Measurements from ENCODE around the gene SLC28A2.
"Not testable (repeated sequence)": the region's sequence is repeated elsewhere in the genome, so short reads cannot be mapped to it uniquely, and the experiment has no call there.

Gene SLC28A2

DNA sequence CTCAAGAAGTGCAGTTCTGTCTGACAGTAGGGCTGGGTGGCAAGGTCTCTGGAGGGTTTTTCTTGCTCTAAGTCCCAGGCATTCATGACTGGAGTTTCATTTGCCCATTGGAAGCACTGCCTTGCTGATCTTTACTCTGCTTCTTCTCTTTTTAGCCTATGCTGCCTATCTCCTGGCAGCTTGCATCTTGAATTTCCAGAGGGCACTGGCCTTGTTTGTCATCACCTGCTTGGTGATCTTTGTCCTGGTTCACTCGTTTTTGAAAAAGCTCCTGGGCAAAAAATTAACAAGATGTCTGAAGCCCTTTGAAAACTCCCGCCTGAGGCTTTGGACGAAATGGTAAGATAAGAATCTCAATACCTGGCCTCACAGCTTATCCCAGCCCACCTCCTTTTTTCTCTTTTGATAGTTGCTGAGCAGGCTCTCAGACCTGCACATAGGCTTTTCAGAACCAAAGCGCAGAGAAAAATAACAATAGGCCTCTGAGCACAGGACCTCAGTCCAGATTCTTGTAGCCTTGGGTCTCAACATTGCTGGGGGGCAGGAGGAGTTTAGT lies 10.9 kb downstream of the SLC28A2 start:
- in situ Hi-C loops (cut with HindIII; ENCODE audit: low sequenced_read_pairs), result loop anchor here (10.0 kb wide), 1 partner anchor 58 kb away; no protein-coding TSS in a partner anchor

DNA sequence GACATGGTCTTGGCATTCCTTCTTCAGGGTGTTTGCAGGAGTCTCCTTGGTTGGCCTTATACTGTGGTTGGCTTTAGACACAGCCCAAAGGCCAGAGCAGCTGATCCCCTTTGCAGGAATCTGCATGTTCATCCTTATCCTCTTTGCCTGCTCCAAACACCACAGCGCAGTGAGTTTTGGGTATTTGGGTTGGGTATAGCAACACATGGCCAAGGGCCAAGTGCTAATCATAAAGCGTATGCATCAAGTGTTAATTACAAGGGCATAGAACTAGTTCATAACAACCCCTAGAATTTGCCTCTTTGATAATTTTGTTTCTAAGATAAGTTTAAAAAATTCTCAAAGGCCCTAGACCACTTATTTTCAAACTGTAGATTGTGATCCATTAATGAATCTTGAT lies 11.8 kb downstream of the SLC28A2 start:
- in situ Hi-C loops (cut with HindIII; ENCODE audit: low sequenced_read_pairs), result loop anchor here (10.0 kb wide), 1 partner anchor 59 kb away; no protein-coding TSS in a partner anchor

DNA sequence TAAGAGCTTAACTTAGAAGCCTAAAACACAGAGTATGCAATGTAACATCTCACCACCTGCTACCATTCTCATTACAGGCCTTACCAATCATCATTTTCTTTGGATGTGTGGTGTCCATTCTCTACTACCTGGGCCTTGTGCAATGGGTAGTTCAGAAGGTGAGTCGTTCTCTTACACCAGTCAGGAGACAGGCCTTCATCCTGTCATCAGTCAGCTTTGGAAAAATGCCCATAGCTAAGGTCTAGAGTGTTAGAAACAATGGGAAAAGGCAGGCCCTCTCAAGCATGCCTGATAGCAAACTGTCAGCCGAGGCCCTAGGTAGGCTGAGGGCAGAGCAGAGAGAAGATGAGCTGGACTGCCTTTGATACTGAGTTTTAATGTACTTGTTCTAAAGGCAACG lies 13.5 kb downstream of the SLC28A2 start:
- in situ Hi-C loops (cut with HindIII; ENCODE audit: low sequenced_read_pairs), result loop anchor here (10.0 kb wide), 1 partner anchor 61 kb away; no protein-coding TSS in a partner anchor

- in situ Hi-C loops (cut with HindIII; ENCODE audit: low sequenced_read_pairs), result loop anchor here (10.0 kb wide), 1 partner anchor 63 kb away; no protein-coding TSS in a partner anchor
Measured at GRCh38 chr15:45268135-45268534, 16.1 kb downstream of the SLC28A2 start.

DNA sequence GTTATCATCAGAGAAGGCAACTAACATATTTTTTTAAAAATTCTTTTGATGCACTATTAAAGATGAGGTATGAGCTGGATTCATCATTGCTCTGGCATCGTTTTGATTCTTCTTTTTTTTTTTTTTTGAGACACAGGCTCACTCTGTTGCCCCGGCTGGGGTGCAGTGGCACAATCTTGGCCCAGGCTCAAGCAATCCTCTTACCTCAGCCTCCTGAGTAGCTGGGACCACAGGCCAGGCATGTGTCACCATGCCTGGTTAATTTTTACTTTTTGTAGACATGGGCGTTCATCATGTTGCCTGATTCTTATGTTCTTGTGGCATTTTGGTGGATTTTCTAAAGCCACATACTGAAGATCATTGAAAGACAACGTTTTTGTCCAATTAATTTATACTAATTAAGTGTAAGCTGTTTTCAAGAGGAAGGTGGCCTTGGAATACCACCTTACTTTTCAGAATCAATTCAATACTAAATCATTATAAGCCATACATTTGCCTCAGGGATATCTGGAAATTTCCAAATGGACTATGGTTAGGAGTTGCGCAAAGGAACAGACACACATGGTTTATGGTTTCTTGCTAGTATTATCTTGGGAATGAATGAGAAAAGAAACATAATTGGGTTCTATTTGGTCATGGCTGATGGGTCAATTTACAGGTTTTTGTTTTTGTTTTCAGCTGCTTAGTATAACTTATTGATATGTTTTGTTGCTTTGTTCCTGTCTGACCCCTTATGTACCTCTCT lies 22.8 kb downstream of the SLC28A2 start:
- in situ Hi-C loops (cut with HindIII; ENCODE audit: low sequenced_read_pairs), result no loop called here

DNA sequence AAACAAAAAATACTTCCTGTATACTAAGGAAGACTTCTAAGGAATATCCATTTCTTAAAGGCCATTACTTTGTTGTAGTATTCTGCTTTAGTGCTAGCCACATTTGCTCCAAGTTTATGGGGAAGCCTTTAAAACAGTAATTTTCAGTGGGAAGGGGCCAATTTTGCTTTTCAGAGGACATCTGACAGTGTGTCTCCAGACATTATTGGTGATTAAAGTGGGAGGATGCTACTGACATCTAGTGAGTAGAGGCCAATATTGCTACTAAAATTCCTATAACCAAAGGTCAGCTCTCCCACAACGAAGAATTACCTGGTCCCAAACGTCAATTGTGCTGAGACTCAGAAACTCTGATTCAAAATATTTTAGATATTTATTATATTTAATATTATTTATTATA lies 24.8 kb downstream of the SLC28A2 start:
- in situ Hi-C loops (cut with HindIII; ENCODE audit: low sequenced_read_pairs), result no loop called here

- in situ Hi-C loops (cut with HindIII; ENCODE audit: low sequenced_read_pairs), result no loop called here
Measured at GRCh38 chr15:45279024-45279698, 27.1 kb downstream of the SLC28A2 start.

DNA sequence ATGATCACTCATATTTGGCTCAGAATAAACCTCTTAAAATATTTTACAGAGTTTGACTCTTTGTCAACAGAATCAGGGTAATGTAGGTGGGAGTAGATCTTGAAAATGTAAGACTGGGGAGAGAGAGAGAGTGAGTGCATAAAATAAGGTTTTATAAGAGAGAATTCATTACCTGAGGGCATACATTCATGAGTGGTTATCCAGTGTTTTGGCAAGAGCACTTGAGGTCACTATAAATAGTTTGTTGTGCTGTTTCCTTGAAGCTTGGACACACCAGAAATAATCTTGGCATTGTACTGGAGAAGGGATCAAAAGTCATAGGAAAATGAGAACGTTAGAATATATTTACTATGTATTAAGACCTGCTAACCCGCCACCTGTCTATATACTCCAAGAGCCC lies 33.4 kb downstream of the SLC28A2 start:
- in situ Hi-C loops (cut with HindIII; ENCODE audit: low sequenced_read_pairs), result no loop called here

DNA sequence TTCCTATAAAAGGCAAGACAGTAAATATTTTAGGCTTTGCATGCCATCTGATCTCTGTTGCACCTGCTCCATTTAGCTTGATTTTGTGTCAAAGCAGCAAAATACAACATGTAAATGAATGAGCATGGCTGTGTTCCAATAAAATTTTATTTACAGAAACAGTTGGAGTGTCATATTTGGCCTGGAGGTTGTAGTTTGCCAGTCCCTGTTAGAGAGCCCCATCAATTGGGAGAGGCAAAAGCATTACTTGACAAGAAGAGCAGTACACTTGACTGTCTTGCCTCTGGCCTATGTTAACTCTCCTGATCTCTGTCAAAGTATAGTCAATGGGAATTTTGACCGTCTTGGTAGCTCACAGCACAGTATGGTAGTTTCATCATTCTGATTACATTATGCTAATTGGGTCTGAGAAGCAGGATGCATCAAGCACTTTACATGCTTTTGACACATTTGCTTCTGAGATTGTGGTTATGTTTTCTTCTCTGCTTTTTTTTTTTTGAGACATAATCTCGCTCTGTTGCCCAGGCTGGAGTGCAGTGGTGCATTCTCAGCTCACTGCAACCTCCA lies 35.4 kb downstream of the SLC28A2 start:
- in situ Hi-C loops (cut with HindIII; ENCODE audit: low sequenced_read_pairs), result no loop called here

DNA sequence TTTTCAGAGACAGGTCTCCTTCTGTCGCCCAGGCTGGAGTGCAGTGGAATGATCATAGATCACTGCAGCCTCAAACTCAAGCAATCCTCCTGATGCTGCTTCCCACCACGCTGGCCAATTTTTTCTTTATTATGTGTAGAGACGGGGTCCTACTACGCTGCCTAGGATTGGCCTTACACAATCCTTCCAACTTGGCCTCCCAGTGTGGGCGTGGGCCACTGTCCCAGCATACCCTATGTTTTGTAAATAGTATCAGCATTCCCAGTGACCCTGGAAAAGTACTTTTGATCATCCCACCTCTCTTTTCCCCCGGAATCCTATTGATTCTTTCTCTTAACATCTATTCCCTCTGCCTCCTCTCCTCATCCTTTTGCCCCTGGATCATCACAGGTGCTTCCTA lies 36.9 kb downstream of the SLC28A2 start:
- in situ Hi-C loops (cut with HindIII; ENCODE audit: low sequenced_read_pairs), result no loop called here

GRCh38 chr15:45291822-45292582 lies 40.0 kb downstream of the SLC28A2 start:
- in situ Hi-C loops (cut with HindIII; ENCODE audit: low sequenced_read_pairs), result no loop called here

GRCh38 chr15:45293326-45293725 lies 41.3 kb downstream of the SLC28A2 start:
- in situ Hi-C loops (cut with HindIII; ENCODE audit: low sequenced_read_pairs), result not testable (repeated sequence)

DNA sequence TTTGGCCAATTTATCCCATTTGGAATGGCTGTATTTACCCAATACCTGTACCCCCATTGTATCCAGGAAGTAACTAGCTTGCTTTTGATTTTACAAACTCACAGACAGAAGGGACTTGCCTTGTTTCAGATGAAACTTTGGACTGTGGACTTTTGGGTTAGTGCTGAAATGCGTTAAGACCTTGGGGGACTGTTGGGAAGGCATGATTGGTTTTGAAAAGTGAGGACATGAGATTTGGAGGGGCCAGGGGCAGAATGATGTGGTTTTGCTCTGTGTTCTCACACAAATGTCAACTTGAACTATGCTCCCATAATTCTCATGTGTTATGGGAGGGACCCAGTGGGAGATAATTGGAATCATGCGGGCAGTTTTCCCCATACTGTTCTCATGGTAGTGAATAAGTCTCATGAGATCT lies 46.9 kb downstream of the SLC28A2 start:
- in situ Hi-C loops (cut with HindIII; ENCODE audit: low sequenced_read_pairs), result not testable (repeated sequence)

DNA sequence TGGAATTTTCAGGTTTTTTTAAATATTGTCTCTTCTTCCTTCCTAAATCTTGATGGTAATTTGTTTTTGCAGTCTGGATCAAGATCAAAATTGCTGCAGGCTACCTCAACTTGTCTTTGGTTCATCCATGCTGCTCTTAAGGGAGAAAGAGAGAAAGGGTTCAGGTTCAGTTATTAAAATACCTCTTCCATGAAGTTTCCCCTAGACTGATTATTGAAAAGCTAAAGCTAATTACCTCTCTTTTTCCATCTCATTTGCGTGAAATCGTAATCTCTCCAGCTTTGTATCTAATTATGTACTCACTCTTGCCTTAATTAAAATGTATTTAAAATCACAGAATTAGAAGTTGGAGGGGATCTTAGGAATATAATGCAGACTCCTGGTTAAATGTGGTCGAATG lies 52.7 kb downstream of the SLC28A2 start:
- in situ Hi-C loops (cut with HindIII; ENCODE audit: low sequenced_read_pairs), result loop anchor here (5.0 to 10.0 kb wide), 2 partner anchors 38 to 170 kb away; no protein-coding TSS in a partner anchor

DNA sequence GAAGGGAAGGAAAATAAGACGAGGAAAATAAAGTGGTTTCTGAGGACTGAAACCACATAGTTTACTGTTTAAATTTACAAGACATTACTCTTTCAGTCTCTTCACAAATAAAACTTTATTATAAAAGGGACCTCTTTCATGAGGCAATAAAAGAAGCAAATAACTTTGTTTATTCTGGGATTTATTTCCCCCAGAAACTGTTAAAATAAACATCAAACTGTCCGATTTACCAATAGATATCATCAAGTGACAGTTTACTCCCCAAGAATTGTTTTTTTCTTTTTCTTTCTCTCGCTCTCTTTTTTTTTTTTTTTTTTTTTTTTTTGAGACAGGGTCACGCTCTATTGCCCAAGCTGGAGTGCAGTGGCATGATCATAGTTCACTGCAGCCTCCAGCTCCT lies 54.1 kb downstream of the SLC28A2 start:
- in situ Hi-C loops (cut with HindIII; ENCODE audit: low sequenced_read_pairs), result loop anchor here (5.0 to 10.0 kb wide), 2 partner anchors 36 to 171 kb away; no protein-coding TSS in a partner anchor

DNA sequence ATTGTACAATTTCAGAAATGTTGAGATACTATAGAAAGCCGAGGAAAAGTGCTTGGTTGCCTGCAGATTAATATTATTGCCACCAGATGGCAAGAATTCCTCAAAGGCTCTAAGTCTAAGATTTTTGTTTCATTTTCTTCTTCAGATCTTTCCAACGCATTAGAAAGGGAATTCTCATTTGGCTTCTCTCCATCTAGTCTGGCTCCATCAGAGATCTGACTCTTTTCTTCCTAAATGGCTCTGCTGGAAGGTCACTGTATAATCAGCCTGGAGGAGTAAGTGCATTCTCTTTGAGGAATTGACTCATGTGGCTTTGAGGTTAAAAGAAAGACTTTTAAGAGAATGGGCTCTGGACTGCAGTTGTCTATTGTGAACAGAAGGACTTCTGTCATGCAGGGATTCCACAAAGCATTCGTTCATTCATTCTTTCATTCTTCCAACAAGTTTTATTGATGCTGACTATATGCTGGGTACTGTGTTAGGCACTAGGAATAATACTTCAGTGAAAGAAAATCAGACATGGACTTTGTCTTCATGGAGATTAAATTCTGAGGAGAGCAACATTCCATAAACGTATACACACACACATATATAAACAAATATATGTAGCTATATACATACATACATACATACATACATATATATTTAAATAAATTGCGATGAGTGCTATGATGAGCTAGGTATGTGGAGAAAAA lies 55.3 kb downstream of the SLC28A2 start:
- in situ Hi-C loops (cut with HindIII; ENCODE audit: low sequenced_read_pairs), result loop anchor here (5.0 to 10.0 kb wide), 2 partner anchors 35 to 173 kb away; no protein-coding TSS in a partner anchor

DNA sequence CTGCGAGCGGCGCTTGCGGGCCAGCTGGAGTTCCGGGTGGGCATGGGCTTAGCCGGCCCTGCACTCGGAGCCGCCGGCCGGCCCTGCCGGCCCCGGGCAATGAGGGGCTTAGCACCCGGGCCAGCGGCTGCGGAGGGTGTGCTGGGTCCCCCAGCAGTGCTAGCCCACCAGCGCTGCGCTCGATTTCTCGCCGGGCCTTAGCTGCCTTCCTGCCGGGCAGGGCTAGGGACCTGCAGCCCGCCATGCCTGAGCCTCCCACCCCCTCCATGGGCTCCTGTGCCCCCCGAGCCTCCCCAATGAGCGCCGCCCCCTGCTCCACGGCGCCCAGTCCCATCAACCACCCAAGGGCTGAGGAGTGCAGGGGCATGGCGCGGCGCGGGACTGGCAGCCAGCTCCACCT lies 62.1 kb downstream of the SLC28A2 start:
- in situ Hi-C loops (cut with HindIII; ENCODE audit: low sequenced_read_pairs), result not testable (repeated sequence)

DNA sequence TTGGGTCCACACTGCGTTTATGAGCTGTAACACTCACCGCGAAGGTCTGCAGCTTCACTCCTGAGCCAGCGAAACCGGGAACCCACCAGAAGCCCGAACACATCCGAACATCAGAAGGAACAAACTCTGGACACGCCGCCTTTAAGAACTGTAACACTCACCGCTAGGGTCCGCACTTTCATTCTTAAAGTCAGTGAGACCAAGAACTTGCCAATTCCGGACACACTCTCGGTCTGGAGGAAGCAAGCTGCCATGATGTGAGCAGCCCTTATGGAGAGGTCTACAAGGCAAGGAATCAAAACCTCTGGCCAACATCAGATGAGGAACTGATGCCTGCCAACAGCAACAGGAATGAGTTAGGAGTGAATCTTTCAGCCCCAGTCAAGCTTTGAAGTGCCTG lies 62.9 kb downstream of the SLC28A2 start:
- in situ Hi-C loops (cut with HindIII; ENCODE audit: low sequenced_read_pairs), result no loop called here

DNA sequence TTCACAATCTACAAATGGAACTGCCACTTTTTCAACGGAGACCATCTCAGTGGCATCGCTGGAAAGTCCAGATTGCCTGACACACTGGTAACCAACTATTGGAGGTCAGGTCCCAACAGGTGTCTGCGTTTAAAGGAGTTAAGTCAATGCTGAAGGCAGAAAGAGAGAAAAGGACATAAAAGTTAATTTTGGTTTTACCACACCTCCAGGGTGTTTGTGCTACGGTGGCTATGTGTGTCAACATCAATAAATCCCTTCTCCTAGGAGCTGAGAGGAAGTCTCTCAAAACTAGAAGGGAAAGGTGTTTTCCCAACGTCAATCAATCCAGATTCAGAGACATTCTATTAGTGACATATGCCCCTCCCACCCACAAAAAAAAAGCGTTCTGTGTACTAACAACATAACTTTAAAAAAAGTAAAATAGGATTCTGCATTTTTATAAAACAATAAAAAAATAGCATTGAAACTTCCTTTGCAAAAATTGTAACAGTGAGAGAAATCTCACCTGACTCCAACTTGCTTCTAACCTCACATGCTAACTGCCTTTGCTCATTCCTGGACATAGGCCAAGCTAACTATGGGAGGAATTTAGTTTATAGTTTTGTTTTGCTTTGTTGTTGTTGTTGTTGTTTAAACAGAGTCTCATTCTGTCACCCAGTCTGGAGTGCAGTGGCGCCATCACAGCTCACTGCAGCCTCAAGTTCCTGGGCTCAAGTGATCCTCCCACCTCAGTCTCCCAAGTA lies 67.6 kb downstream of the SLC28A2 start:
- in situ Hi-C loops (cut with HindIII; ENCODE audit: low sequenced_read_pairs), result no loop called here

Data from DLD1 (cell line).